ENCODE data around the gene RCN1.
"Not testable (repeated sequence)": the region's sequence is repeated elsewhere in the genome, so short reads cannot be mapped to it uniquely, and the experiment has no call there.

RCN1 gene

DNA sequence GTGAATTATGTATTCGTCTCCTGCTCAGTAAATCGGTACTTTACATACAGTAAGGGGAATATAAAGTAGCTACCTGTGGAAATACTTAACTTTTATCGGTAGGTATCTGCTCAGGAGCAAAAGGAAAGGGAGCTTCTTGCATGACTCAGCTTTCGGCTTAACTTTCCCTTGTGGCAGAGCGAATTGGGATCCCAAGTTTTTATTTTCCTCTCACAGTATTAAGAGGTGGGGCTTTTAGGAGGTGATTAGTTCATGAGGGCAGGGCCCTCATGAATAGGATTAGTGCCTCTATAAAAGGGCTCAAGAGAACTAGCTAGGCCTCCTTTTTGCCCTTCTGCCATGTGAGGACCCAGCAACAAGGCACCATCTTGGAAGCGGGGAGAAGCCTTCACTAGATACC lies 18.7 kb downstream of the RCN1 start:
- no peak for DNase-seq (ENCODE audit: low read depth in 2 of 2, low spot score in 1 of 2)

DNA sequence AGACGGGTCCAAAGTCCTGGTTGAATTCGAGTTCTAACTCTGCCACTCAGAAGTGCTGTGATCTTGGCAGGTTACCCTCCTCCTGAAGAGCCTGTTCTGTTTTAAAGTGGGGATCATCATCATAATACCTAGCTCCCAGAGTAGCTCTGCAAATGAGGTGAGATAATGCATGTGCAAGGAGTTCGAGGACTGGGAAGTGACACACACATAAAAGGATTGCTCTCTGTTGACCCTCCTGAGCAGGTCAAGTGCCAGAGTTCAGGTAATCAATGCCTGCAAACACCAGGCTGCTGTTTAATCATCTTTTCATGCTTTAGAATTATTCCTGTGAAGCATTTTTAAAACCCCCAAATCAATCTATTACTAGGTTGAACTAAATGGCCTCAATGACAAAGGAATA lies 19.9 kb downstream of the RCN1 start:
- DNase-seq (ENCODE audit: low read depth in 2 of 2, low spot score in 1 of 2), result no peak

DNA sequence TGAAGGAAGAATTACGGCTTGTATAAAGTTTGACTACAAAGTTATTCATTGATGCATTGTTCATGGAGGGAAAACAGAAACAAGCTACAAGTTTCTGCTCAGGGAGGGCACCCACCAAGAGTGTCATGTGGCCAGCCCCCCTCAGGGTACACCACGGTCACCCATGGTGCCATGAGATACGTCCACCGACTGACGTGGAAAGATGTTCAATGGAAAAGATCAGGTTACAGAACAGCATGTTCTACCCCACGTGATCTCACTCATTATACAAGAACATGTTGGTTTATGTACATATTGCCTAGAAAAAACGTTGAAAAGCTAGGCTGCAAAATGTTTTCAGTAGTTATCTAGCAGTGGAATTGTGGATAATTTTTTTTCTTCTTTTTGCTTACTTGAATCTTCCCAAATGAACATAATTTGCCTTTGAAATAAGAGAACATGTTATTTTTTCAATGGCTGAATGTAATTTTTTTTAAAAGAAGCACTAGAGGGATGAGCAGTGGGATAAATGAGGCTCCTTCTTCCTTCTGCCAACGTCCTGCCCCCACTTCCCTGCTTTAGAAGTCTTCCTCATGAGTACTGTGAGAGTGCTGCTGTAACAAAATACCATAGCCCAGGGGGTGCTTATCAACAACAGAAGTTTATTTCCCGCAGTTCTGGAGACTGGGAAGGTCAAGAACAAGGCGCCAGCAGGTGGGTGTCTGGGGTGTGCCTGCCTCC lies 22.5 kb downstream of the RCN1 start:
- DNase-seq (ENCODE audit: low read depth in 2 of 2, low spot score in 1 of 2), result no peak

DNA sequence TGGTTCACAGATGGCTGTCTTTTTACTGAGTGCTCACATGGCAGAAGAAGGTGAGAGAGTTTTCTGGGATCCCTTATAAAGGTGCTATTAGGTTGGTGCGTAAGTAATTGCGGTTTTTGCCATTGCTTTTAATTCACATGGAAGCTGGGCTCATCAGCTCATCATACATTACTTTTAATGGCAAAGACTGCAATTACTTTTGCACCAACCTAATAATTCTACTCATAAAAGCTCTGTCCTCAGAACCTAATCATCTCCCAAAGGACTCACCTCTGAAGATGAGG lies 23.0 kb downstream of the RCN1 start:
- DNase-seq (ENCODE audit: low read depth in 2 of 2, low spot score in 1 of 2), result no peak

DNA sequence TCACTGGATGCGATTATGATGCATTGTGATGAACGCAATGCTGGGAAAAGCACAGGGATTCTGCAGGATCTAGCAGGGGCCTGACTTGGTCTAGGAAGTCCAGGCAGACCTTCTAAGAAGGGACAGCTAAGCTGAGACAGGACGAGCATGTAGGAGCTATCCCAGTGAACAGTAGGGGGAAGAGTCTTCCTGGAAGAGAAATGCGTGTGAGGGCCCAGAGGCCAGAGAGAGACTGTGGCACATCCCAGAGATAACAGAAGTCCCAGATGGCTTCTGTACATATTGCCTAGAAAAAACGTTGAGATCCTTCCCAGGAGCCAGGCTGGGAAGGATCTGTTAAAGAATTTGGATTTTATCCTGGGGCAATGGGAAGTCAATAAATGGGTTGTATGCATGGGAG lies 24.6 kb downstream of the RCN1 start:
- DNase-seq (ENCODE audit: low read depth in 2 of 2, low spot score in 1 of 2), result no peak

DNA sequence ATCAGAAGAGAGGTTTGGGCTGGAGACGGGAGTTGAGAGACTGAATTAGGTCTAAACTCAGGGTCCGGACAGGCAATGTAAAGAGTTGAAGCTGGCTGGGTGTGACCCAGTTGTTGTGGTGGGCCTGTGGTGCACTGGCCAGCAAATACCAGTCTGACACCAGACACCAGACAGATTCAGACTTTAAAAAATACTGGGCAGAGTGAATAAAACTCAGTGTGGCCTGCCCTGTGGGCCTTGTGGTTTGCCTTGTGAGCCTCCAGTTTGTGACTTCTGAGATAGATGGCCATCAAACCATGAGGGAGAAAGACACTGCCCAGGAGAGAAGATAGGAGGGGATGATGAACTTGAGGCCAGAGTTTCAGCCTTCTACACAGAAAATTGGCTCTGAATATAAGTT lies 25.8 kb downstream of the RCN1 start:
- no peak for DNase-seq (ENCODE audit: low read depth in 2 of 2, low spot score in 1 of 2)

DNA sequence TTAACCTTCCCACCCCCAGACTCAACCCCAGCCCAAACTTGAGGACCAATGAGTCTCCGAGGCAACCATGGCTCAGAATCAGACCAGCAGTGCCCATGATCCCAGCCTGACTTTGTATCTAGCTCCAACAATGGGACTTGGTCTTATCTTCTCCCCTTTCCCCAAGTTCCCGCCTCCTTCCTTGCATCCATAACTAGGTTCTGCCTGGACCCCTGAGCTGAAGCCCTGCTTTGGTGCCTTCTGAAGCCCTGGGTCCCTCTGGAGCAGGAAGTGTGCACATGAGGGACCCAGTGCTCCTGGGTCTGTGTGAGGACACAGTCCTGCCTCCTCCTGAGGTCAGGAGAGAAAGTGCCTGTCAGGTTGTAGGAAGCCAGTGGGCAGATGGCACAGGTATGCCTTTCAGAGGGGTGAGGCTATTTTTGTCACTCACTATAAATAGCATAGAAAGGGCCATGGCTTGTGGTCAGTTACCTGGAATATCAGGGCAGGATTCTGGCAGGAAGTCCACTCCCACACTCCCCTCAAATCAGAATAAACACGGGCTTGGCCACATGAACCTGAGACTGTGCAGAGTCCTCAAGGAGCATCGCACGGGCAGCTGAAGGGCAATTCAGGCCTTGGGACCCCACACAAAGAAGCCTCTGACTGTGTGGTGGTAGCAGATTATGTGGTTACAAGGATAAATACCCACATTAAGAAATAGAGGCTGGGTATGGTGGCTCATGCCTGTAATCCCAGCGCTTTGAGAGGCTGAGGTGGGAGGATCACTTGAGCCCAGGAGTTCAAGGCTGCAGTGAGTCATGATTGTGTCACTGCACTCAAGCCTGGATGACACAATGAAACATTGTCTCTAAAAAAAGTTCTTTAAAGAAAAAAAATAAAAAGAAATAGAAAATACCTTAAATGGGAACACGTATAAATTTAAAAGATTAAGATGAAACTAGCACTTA lies 27.4 kb downstream of the RCN1 start:
- no peak for DNase-seq (ENCODE audit: low read depth in 2 of 2, low spot score in 1 of 2)

DNA sequence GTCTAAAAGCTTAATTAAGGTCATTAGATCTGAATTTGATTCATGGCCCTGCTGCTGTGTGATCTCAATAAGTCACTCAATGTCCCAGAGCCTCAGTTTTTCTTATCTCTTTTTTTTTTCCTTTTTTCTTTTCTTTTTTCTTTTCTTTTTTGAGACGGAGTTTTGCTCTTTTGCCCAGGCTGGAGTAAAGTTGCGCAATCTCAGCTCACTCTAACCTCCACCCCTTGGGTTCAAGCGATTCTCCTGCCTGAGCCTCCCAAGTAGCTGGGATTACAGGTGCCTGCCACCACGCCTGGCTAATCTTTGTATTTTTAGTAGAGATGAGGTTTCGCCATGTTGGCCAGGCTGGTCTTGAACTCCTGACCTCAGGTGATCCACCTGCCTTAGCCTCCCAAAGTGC lies 28.3 kb downstream of the RCN1 start:
- not testable (repeated sequence) for DNase-seq (ENCODE audit: low read depth in 2 of 2, low spot score in 1 of 2)

DNA sequence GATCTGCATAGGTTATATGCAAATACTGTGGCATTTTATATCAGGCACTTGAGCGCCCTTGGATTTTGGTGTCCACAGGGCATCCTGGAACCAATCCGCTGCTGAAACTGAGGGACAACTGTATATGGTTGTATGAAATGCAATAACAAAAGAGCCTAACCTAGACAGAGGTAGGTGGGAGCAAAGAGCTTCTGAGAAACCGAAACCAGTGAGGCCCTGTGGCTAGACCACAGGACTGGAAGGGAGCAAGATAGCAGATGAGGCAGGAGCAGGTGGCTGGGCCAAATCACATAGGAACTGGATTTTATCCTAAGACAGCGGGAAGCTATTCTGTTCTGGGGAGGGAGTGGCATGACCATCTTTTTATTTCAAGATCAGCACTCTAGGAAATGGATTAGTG lies 30.1 kb downstream of the RCN1 start:
- DNase-seq (ENCODE audit: low read depth in 2 of 2, low spot score in 1 of 2), result no peak

DNA sequence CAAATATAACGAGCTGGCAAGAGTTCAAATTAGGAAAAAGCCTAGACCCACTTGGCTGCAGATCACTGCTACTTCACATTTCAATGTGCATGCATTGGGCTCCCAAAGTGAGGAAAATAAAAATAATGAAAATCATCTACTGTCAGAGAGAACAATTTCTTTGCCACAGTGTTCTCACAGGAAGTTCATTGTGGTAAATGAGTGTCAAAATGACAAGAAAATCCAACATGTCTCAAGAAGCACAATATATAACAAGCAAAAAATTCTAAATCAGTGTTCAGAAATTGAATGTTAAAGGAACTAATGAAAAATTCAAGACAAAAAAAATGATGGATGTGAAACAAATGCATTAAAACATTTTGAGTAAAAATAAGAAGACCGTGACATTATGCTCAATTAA lies 31.3 kb downstream of the RCN1 start:
- DNase-seq (ENCODE audit: low read depth in 2 of 2, low spot score in 1 of 2), result no peak

DNA sequence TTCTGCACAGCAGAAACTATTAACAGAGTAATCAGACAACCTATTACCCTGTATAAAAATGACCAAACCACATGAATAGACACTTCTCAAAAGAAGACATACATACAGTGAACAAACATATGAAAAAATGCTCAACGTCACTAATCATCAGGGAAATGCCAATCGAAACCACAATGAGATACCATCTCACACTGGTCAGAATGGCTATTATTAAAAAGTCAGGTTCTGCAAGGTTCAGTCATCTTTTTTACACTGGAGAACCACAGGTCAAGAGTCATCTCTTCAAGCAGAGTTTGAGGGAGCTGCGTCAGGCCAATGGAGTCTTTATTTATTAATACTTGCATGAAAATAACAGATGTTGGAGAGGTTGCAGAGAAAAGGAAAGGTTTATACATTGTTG lies 40.4 kb downstream of the RCN1 start:
- no peak for DNase-seq (ENCODE audit: low read depth in 2 of 2, low spot score in 1 of 2)

DNA sequence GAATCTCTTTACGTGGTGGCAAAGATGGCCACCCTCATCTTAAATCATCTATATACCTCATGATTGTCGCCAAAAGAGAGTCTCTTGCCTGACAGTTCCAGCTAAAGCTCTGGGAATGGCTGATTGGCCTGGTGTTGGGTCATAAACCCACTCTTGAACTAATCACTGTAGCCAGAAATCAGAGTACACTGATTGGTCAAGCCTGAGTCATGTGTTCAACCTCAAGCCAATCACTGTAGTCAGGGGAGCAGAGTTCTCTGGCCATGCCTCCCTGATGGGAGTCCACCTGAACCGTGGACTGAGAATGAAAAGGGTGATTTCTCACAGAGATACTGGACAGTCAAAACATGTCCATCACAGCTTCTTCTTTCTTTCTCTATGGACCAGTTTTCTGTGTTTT lies 45.8 kb downstream of the RCN1 start:
- no peak for DNase-seq (ENCODE audit: low read depth in 2 of 2, low spot score in 1 of 2)

DNA sequence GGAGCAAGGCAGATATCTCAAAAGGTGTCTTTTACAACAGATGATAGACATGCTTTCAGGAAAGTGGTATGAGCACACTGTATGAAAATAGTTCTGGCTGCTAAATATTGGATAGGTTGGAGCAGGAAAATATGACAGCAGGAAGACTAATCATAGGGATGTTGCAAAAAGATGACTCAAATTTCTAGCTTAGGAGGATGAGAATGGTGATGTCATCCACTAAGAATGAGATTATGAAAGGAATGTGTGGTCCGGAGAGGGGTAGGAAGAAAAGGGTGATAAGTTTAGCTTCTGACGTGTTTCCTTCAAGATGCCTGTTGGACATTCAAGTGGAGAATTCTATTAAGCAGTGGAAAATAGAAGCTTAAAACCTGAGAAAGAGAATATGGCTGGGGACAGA lies 46.4 kb downstream of the RCN1 start:
- DNase-seq (ENCODE audit: low read depth in 2 of 2, low spot score in 1 of 2), result no peak

DNA sequence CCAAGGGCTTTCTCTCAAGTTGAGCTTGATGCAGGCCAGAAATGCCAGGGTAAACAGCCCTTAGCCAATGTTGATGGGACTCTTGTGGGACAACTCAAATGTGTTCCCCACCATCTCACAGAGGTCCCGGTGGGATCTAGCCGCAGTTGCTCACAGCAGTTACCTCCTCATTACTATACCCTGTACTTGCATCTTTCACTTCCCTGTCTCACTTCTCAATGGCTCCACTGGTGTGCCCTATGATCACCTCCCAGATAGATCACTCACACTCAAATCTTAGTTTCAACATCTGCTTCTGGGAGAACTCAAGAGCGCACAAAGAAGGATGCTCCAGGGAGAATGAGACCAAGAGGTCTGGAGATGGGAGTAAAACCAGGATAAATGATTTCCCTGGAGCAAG lies 47.0 kb downstream of the RCN1 start:
- DNase-seq (ENCODE audit: low read depth in 2 of 2, low spot score in 1 of 2), result no peak

DNA sequence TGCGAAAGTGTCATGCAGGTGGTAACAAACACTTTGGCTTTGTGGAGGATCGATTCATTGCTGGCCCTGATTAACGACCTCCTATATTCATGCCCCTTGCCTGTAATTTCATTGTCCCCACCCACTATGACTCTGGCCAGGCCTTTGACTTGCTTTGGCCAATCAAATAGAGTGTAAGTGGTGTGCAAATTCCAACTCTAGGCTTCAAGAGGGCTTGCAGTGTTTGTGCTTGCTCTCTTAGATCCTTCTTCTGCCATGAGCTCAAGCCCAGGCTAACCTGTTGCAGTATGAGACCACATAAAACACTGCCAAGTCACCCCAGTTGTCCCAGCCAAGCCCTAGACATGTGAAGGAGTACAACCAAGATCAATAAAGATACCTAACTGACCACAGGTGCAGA lies 48.0 kb downstream of the RCN1 start:
- no peak for DNase-seq (ENCODE audit: low read depth in 2 of 2, low spot score in 1 of 2)

DNA sequence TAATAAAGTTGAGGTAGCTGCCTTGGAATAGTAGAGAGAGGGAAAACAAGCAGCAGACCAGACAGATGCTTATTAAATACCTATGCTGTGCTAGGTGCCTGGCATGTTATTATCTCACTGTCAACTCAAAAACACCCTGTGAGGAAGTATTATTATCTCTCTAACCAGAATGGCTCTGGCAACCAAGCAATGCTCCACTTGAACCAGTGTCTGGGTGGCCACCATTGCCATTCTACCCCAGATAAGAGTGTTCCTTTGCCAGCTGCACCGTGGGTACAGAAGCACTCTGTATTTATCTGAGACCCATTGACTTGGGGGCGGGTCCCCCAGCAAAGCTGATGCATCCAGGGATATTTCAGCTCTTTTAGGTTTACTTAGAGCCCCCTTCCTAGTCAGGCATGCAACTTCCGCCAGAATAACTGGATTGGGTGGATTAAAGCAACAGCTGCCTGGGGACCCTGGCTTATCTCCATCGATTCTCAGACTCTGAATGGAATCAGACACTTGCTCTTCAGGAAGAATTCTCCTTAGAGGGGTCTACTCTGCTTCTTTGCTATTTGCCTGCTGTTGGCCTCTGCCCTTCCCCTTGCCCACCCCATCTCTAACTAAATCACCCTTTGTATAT lies 49.1 kb downstream of the RCN1 start:
- no peak for DNase-seq (ENCODE audit: low read depth in 2 of 2, low spot score in 1 of 2)

DNA sequence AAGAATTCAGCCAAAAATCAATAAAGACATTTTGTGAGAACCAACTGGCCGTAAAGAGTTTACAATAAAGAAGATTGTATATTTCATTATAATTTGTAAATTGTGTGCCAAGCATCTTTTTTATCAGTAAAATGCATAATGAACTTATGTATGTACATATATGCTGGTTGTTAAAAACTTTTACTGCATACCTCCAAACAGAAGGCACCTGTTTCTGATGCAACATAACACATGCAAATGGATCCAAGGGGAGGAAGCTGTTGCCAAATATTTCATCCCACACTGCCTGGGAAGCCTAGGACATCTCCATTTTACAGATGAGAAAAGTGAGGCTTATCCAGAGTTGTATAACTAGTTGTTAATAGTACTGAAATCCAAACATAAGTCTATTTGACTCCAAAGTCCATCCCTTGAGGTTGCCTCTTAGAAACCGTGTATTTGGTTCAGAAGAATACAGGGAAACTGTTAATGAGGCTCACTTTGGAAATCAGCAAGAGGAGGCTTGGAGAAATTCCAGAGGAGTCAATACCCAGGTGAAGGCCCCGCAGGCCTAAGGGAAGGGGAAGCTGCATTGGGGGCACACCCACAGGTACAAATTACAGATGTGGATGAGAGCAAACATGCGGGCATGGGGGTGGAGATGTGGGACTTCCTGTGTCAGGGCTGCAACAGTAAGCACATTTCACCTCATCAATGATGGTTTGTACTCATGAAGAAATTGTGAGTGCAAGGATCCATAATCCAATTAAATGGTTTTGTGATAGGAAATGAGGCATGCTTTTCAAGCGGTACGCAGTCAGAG lies 51.1 kb downstream of the RCN1 start:
- DNase-seq (ENCODE audit: low read depth in 2 of 2, low spot score in 1 of 2), result no peak

DNA sequence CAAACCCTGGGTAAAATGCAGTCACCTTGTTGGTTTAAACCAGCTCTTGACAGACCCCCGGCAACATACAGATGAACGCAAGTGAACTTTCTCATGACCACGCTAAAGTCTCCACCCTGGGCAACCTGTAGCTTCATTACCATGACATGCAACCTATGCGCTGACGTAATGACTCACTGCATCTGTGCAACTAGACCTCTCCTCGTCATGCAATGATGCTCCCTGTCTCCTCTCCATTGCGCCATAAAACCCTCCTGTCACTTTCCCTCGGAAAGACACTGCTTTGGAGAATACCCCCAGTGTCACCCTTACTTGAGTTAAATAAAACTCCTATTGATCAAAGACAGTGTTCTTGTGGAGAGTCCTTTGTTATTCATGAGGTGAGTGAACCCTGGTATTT lies 52.5 kb downstream of the RCN1 start:
- DNase-seq (ENCODE audit: low read depth in 2 of 2, low spot score in 1 of 2), result no peak

DNA sequence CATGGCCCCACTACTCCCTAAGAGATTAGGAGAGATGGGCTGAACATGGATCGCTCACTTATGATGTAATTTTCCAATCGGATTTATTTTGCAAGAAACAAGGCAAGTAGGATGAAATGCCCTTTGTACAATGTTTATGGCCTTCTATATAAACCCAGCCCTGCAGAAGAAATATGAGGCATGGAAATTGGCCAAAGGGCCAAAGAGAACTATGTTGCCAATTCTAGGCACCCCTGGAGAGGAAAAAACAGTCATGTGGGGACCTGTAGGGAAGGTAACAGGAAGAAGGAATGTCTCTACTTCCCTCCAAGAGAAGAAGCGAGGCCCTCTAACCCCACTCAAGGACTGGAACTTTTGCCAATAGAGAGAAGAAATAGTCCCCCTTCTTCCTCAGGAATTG lies 54.4 kb downstream of the RCN1 start:
- DNase-seq (ENCODE audit: low read depth in 2 of 2, low spot score in 1 of 2), result no peak

DNA sequence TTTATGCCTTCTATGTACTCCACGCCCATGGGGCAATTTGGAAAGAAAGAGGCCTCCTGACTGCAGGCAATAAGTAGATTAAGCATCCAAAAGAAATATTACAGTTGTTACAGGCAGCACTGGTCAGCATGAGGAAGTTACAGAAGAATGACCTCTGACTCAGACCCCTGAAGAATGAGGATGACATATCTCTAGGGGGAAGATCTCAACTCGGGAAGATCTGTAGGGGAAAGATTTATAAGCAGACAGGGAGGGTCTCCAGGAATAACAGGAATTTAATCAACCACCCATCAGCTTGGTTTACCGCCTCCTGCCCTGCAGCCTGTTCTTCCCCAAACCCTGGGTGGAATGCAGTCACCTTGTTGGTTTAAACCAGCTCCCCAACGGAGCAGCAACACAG lies 58.0 kb downstream of the RCN1 start:
- DNase-seq (ENCODE audit: low read depth in 2 of 2, low spot score in 1 of 2), result no peak

DNA sequence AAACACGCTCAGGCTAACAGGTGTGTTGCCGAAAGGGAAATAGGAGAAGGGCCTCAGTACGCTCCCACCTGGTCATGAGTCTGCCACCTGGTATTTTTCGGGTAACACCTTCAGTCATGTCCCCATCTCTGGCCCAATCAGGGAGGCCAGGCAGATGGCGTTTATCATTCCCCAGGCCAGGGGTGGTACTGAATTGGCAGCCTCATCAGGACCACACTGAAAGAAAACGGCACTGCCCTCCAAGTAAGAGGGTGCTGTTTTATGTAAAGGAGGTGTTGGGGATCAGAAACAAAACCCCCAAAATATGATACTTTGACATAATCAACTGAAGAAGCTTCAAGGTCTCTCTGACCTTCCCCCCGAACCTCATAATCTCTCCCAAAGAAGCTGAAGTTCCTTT lies 58.9 kb downstream of the RCN1 start:
- no peak for DNase-seq (ENCODE audit: low read depth in 2 of 2, low spot score in 1 of 2)

DNA sequence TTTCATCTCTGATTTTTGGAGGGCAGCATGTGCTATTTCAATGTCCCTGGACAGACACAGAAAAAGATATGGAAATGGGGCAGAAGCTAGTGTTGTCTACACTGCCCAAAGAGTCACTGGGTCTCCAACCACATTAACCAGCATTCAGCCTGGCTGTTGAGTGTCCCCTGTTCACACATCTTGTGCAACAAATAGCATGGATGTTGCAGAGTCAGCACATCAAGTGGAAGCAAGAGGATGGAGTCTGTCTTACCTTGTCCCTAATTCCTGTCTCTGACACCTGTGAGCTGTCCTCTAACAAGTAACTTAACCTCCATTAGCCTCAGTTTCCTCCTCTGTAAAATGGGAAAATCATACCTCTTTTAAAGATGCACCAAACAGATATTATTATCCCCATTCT lies 60.2 kb downstream of the RCN1 start:
- no peak for DNase-seq (ENCODE audit: low read depth in 2 of 2, low spot score in 1 of 2)
